WTC11 (cell line): Measurements from ENCODE around the gene ITPKC. TPM values are rescaled to one million over a fixed set of nuclear protein-coding genes. Genes with fewer than 3 reads are reported as not detected.
A peak's percentile ranks its signal among the peaks of the same experiment; 100 is the strongest.

Source experiments
- ATAC-seq: fragments of 200-7000 bp; cut with Tn5 transposase; 2 replicates; pipeline ENCODE4 v1.10.0; 2021; ENCODE audit warnings: mild to moderate bottlenecking, moderate library complexity
- CTCF ChIA-PET: fragments of 300-600 bp; sonication (Branson Sonifier 250); formaldehyde crosslinking; loops from one replicate; lab custom pipeline; 2021; ENCODE audit warnings: antibody characterized with exemption; lab: Charles Lee
- POLR2A ChIA-PET: fragments of 350-600 bp; sonication (Branson Sonifier 250); formaldehyde crosslinking; loops from one replicate; lab custom pipeline; 2021; ENCODE audit warnings: antibody characterized with exemption; lab: Charles Lee
- DNase-seq: peaks from one replicate; pipeline ENCODE4 v3.0.0; 2021; ENCODE audit warnings: low spot score
- H3K27ac Mint-ChIP-seq: 2 replicates; pipeline ENCODE4 v1.8.0; 2021; ENCODE audit warnings: mixed read lengths
- H3K27me3 Mint-ChIP-seq: 2 replicates; pipeline ENCODE4 v1.8.0; 2021; ENCODE audit warnings: low read depth, mild to moderate bottlenecking, moderate library complexity, mixed read lengths
- H3K36me3 Mint-ChIP-seq: 2 replicates; pipeline ENCODE4 v1.8.0; 2021; ENCODE audit warnings: mixed read lengths
- H3K4me1 Mint-ChIP-seq: 2 replicates; pipeline ENCODE4 v1.8.0; 2022; ENCODE audit warnings: mixed read lengths
- H3K4me3 Mint-ChIP-seq: 2 replicates; pipeline ENCODE4 v1.8.0; 2021; ENCODE audit warnings: mild to moderate bottlenecking, moderate library complexity, mixed read lengths
- H3K9me3 Mint-ChIP-seq: 2 replicates; pipeline ENCODE4 v1.8.0; 2021; ENCODE audit warnings: mixed read lengths
- AFF4 ChIP-seq: sonication (generic); formaldehyde crosslinking; IDR thresholded peaks from 2 replicates; pipeline ENCODE4 v1.8.1; 2023; ENCODE audit warnings: mild to moderate bottlenecking, missing genetic modification reagents, borderline replicate concordance
- PRDM15 ChIP-seq: sonication (generic); formaldehyde crosslinking; IDR thresholded peaks from 2 replicates; pipeline ENCODE4 v1.8.0; 2022; ENCODE audit warnings: missing genetic modification reagents
- total RNA-seq: library from RNA; stranded (reverse); gene quantifications from 3 replicates; pipeline ENCODE4 v1.2.3, GENCODE V29; 2021
- TF ChIP-seq, protein P1 (sequence below): fragments of 250-450 bp; sonication (Bioruptor Pico); IDR thresholded peaks from 2 replicates; pipeline ENCODE4 v2.1.2; 2022; ENCODE audit warnings: mild to moderate bottlenecking, moderate library complexity

The ITPKC gene
- total RNA-seq, 1 experiment from 2014 or later = 13.8 TPM

- Mint-ChIP-seq H3K4me1 (peaks cover 33% of the 10 kb centered on the region), H3K4me3 (peak overlapping the region; percentile 91)
Observed at GRCh38 chr19:40717325-40717879, 490 bp downstream of the ITPKC start.

More at GRCh38 chr19:40717325-40717879, 490 bp downstream of the ITPKC start:
- TF ChIP-seq, protein P1, sequence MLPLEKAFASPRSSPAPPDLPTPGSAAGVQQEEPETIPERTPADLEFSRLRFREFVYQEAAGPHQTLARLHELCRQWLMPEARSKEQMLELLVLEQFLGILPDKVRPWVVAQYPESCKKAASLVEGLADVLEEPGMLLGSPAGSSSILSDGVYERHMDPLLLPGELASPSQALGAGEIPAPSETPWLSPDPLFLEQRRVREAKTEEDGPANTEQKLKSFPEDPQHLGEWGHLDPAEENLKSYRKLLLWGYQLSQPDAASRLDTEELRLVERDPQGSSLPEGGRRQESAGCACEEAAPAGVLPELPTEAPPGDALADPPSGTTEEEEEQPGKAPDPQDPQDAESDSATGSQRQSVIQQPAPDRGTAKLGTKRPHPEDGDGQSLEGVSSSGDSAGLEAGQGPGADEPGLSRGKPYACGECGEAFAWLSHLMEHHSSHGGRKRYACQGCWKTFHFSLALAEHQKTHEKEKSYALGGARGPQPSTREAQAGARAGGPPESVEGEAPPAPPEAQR (CRISPR knock-in tag) = no peak
- TF ChIP-seq AFF4 (CRISPR knock-in tag) = no peak
- 0 out of 2 replicates have a peak, but pooled peaks have one; percentile 11 for TF ChIP-seq PRDM15 (CRISPR knock-in tag)
- TF ChIP-seq, all 79 proteins: peak for 1
- CTCF ChIA-PET = interaction anchor here (0.6 to 2.2 kb wide), 11 partner anchors 15 to 487 kb away, joined by 3 to 16 read pairs (median 6); partner anchors contain the start of genes ACTMAP, EGLN2, NUMBL and RAB4B
- Mint-ChIP-seq H3K36me3 (peaks cover 13% of the 10 kb centered on the region), H3K9me3 (no peaks in the 10 kb centered on the region), H3K27ac (peak overlapping the region; percentile 94), H3K27me3 (no peaks in the 10 kb centered on the region)
- DNase-seq (no peak), ATAC-seq (no peak)
- POLR2A ChIA-PET = interaction anchor here (1.0 to 2.2 kb wide), 12 partner anchors 10 to 252 kb away, joined by 3 to 18 read pairs (median 4); partner anchors contain the start of genes ACTMAP, BLVRB, EGLN2 and NUMBL
